ENCODE measurements around the gene SOCS3. TPM values are rescaled to one million over a fixed set of nuclear protein-coding genes. Genes with fewer than 3 reads are reported as not detected.

Gene SOCS3
- total RNA-seq, 1 donor from 2014 or later = 15.7 TPM

DNA sequence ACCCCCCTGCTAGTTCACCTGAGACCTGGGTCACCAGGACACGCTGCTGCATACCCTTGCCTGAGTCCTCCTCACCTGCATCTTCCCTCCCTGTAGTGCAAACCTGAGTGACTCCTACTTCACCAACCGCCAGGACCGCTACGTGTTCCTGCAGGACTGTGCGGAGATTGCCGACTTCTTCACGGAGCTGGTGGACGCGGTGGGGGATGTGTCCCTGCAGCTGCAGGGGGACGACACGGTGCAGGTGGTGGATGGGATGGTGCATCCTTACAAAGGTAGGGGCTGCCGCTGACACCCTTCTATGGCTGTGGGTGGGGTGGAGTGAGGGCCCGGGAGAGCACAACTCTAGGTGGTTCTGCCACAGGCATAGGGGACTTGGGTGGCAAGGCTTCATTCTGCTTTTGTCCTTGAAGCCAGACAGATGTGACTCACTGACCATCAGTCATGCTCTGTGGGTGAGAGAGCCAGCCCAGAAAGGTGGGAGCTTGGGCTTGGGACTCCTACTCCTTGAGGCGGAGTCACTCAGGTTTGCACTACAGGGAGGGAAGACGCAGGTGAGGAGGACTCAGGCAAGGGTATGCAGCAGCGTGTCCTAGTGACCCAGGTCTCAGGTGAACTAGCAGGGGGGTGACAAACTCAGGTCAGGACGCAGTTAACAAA is 40.8 kb upstream of the SOCS3 start:
- Histone ChIP-seq H3K4me3 (ENCODE audit: low read length in 3 of 3) (no peak overlapping the region), H3K27ac (ENCODE audit: low read depth, low read length) (peak overlapping the region; percentile 86), H3K9me3 (ENCODE audit: control insufficient read depth in 3 of 3, low read length in 3 of 3) (no peaks in the 10 kb centered on the region), H3K36me3 (ENCODE audit: control insufficient read depth in 3 of 3, insufficient read depth in 3 of 3, low read length in 3 of 3) (peaks cover 55 to 60% (median 60%) of the 10 kb centered on the region in 3 donors), H3K27me3 (ENCODE audit: control insufficient read depth in 3 of 3, insufficient read depth in 3 of 3, low read length in 3 of 3) (no peaks in the 10 kb centered on the region), H3K4me1 (ENCODE audit: control insufficient read depth in 3 of 3, insufficient read depth in 3 of 3, low read length in 3 of 3) (peaks cover 32 to 63% (median 55%) of the 10 kb centered on the region in 3 donors), H3K9ac (ENCODE audit: low read depth in 1 of 3, low read length in 3 of 3) (peak overlapping the region in 1 of 3 donors; percentile 8)

DNA sequence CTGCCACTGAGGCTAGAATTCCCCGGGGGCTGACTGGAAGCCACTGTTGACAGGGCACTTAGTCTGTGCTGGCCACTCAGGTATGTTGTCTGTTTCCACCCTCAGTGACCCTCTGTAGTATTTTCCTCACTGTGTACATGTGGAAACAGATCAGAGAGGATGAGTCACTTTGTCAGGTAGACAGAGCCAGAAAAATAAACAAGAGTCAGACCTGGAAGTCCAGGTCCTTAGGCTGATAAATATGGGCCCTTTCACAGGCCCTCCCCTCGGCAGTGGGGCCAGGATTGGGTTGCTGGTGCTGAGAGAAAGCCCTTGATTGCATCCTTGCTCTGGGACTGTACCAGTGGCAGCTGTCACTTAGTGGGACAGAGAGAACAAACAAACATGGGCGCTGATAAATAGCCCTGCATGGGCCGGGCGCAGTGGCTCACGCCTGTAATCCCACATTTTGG is 39.8 kb upstream of the SOCS3 start:
- H3K4me3 ChIP-seq (ENCODE audit: low read length in 3 of 3) = no peak overlapping the region
- peaks cover 51 to 58% (median 53%) of the 10 kb centered on the region in 3 donors for H3K36me3 ChIP-seq (ENCODE audit: control insufficient read depth in 3 of 3, insufficient read depth in 3 of 3, low read length in 3 of 3)
- H3K9ac ChIP-seq (ENCODE audit: low read depth in 1 of 3, low read length in 3 of 3) = no peak overlapping the region
- peak overlapping the region; percentile 13 for H3K27ac ChIP-seq (ENCODE audit: low read depth, low read length)
- no peaks in the 10 kb centered on the region for H3K27me3 ChIP-seq (ENCODE audit: control insufficient read depth in 3 of 3, insufficient read depth in 3 of 3, low read length in 3 of 3)
- no peaks in the 10 kb centered on the region for H3K9me3 ChIP-seq (ENCODE audit: control insufficient read depth in 3 of 3, low read length in 3 of 3)
- peaks cover 35 to 63% (median 54%) of the 10 kb centered on the region in 3 donors for H3K4me1 ChIP-seq (ENCODE audit: control insufficient read depth in 3 of 3, insufficient read depth in 3 of 3, low read length in 3 of 3)

DNA sequence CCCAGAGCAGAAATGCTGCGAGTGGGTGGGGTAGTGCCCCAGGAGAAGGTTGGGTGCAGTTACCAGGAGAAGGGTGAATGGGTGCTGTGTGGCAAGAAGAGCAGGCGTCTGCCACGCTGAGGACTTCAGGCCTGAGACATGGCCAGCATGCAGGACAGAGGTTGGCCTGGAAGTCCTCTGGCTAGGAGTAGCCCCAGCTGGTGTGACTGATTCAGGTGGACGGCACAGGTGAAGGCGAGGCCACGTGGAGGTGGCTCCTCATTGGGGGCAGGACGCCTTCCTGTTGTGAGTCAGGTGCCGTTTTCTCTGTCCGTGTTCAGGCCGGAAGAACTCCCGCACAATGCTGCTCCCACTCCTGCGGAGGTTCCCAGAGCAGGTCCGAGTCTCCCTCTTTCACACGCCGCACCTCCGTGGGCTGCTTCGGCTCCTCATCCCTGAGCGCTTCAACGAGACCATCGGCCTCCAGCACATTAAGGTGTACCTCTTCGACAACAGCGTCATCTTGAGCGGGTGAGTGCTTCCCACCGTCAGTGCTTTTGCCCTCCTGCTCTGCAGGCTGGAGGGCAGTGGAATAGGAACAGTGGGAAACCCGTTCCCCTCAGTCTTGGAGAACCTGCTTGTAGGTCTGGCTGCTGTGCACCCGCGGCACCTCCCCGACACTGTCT is 39.3 kb upstream of the SOCS3 start:
- Histone ChIP-seq H3K4me1 (ENCODE audit: control insufficient read depth in 3 of 3, insufficient read depth in 3 of 3, low read length in 3 of 3) (peaks cover 35 to 61% (median 55%) of the 10 kb centered on the region in 3 donors), H3K9ac (ENCODE audit: low read depth in 1 of 3, low read length in 3 of 3) (peak overlapping the region in 1 of 3 donors; percentile 66), H3K9me3 (ENCODE audit: control insufficient read depth in 3 of 3, low read length in 3 of 3) (no peaks in the 10 kb centered on the region), H3K4me3 (ENCODE audit: low read length in 3 of 3) (no peak overlapping the region), H3K27me3 (ENCODE audit: control insufficient read depth in 3 of 3, insufficient read depth in 3 of 3, low read length in 3 of 3) (no peaks in the 10 kb centered on the region), H3K36me3 (ENCODE audit: control insufficient read depth in 3 of 3, insufficient read depth in 3 of 3, low read length in 3 of 3) (peaks cover 48 to 58% (median 50%) of the 10 kb centered on the region in 3 donors), H3K27ac (ENCODE audit: low read depth, low read length) (peak overlapping the region; percentile 13)

- Histone ChIP-seq H3K9me3 (ENCODE audit: control insufficient read depth in 3 of 3, low read length in 3 of 3) (no peaks in the 10 kb centered on the region), H3K9ac (ENCODE audit: low read depth in 1 of 3, low read length in 3 of 3) (peak overlapping the region; percentile 13 to 66 (median 55)), H3K27me3 (ENCODE audit: control insufficient read depth in 3 of 3, insufficient read depth in 3 of 3, low read length in 3 of 3) (no peaks in the 10 kb centered on the region), H3K27ac (ENCODE audit: low read depth, low read length) (peak overlapping the region; percentile 89), H3K4me3 (ENCODE audit: low read length in 3 of 3) (no peak overlapping the region), H3K36me3 (ENCODE audit: control insufficient read depth in 3 of 3, insufficient read depth in 3 of 3, low read length in 3 of 3) (peaks cover 42 to 53% (median 44%) of the 10 kb centered on the region in 3 donors), H3K4me1 (ENCODE audit: control insufficient read depth in 3 of 3, insufficient read depth in 3 of 3, low read length in 3 of 3) (peaks cover 35 to 61% (median 53%) of the 10 kb centered on the region in 3 donors)
Measured at GRCh38 chr17:78398390-78398789, 38.5 kb upstream of the SOCS3 start.

DNA sequence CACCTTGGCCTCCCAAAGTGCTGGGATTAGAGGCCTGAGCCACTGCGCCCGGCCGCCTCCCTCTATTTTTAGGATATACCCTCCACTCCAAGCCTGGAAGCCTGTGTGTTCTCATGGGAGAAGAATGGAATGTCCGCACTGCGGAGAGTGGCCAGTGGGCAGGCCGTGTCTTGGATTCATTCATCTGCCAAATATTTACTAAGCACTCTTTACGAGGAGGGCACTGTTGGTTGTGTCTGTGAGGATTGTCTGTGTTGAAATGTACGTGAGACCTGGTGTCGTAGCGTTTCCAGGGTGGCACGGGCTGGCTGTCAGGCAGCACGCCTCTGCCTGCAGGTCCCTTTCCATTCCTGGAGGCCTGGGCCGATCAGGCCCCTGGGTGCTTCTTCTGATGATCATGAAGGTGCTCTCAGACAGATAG is 37.8 kb upstream of the SOCS3 start:
- Histone ChIP-seq H3K9ac (ENCODE audit: low read depth in 1 of 3, low read length in 3 of 3) (peak overlapping the region in 2 of 3 donors; percentile 55 to 66), H3K27ac (ENCODE audit: low read depth, low read length) (peak overlapping the region; percentile 89), H3K4me3 (ENCODE audit: low read length in 3 of 3) (peak overlapping the region in 1 of 3 donors; percentile 29), H3K27me3 (ENCODE audit: control insufficient read depth in 3 of 3, insufficient read depth in 3 of 3, low read length in 3 of 3) (no peaks in the 10 kb centered on the region), H3K36me3 (ENCODE audit: control insufficient read depth in 3 of 3, insufficient read depth in 3 of 3, low read length in 3 of 3) (peaks cover 38 to 55% (median 41%) of the 10 kb centered on the region in 3 donors), H3K9me3 (ENCODE audit: control insufficient read depth in 3 of 3, low read length in 3 of 3) (no peaks in the 10 kb centered on the region), H3K4me1 (ENCODE audit: control insufficient read depth in 3 of 3, insufficient read depth in 3 of 3, low read length in 3 of 3) (peaks cover 35 to 61% (median 53%) of the 10 kb centered on the region in 3 donors)

DNA sequence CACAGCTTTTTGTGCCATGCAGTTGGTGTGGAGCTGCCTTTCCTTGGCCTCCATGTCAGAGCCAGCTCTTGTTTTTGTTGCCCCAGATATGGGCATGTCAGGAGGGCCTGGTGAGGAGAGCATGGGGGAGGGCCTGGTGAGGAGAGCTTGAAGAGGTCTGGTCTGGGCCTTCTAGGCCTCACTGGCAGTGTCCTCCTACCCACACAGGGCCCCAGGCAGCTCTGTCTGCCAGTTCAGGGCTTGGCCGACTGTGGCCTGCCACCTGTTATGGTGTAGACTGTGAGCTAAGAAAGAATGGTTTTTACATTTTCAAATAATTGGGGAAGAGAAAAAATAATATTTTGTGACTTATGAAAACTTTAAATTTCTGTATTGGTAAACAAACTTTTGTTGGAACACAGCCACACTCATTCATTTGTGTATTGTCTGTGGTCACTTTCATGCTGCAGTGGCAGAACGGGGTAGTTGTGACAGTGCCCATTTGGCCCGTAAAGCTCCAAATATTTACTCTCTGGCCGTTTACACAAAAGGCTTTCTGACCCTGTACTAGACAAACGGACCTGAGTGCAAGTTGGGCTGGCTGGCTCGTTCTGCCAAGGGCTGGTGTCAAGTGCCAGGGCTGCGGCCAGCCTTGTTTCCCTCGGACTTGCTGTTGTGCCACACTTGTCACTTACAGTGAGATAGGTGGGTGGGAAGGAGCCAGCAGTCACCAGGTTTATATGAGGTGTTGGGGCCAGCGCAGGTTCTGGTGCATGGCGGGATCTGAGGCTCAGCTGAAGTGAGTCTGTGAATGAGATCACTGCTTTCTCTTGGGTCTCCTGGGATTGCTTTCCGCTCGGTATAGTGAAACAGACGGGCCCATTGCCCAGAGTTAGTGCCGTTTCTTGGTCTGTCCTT is 36.8 kb upstream of the SOCS3 start:
- peaks cover 39 to 62% (median 53%) of the 10 kb centered on the region in 3 donors for H3K4me1 ChIP-seq (ENCODE audit: control insufficient read depth in 3 of 3, insufficient read depth in 3 of 3, low read length in 3 of 3)
- peaks cover 33 to 51% (median 36%) of the 10 kb centered on the region in 3 donors for H3K36me3 ChIP-seq (ENCODE audit: control insufficient read depth in 3 of 3, insufficient read depth in 3 of 3, low read length in 3 of 3)
- H3K27ac ChIP-seq (ENCODE audit: low read depth, low read length) = peak overlapping the region; percentile 89
- H3K27me3 ChIP-seq (ENCODE audit: control insufficient read depth in 3 of 3, insufficient read depth in 3 of 3, low read length in 3 of 3) = no peaks in the 10 kb centered on the region
- peak overlapping the region; percentile 51 to 72 (median 62) for H3K9ac ChIP-seq (ENCODE audit: low read depth in 1 of 3, low read length in 3 of 3)
- H3K9me3 ChIP-seq (ENCODE audit: control insufficient read depth in 3 of 3, low read length in 3 of 3) = no peaks in the 10 kb centered on the region
- peak overlapping the region in 2 of 3 donors; percentile 15 to 29 for H3K4me3 ChIP-seq (ENCODE audit: low read length in 3 of 3)

- Histone ChIP-seq H3K4me3 (ENCODE audit: low read length in 3 of 3) (no peak overlapping the region), H3K9me3 (ENCODE audit: control insufficient read depth in 3 of 3, low read length in 3 of 3) (no peaks in the 10 kb centered on the region), H3K9ac (ENCODE audit: low read depth in 1 of 3, low read length in 3 of 3) (peak overlapping the region in 1 of 3 donors; percentile 3), H3K27ac (ENCODE audit: low read depth, low read length) (no peak overlapping the region), H3K4me1 (ENCODE audit: control insufficient read depth in 3 of 3, insufficient read depth in 3 of 3, low read length in 3 of 3) (peaks cover 41 to 61% (median 47%) of the 10 kb centered on the region in 3 donors), H3K36me3 (ENCODE audit: control insufficient read depth in 3 of 3, insufficient read depth in 3 of 3, low read length in 3 of 3) (peaks cover 18 to 36% (median 23%) of the 10 kb centered on the region in 3 donors), H3K27me3 (ENCODE audit: control insufficient read depth in 3 of 3, insufficient read depth in 3 of 3, low read length in 3 of 3) (no peaks in the 10 kb centered on the region)
Measured at GRCh38 chr17:78395155-78395554, 35.3 kb upstream of the SOCS3 start.

DNA sequence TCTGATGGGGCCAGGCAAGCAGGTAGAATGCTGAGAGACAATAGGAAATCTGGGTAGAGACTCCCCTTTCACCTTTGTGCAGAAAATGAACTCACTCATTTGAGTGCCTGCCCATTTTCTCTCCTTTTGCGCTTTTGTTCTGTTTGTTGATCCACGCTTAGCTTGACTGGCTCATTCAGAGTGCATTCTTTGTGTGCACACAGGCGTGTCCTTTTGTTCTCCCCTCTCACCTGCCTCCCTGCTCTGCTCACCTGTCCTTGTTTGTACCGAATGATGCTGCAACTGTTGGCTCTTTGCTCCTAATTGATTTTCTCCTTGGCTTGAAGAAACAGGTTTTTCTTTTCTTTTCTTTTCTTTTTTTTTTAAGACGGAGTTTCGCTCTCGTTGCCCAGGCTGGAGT is 34.3 kb upstream of the SOCS3 start:
- Histone ChIP-seq H3K9ac (ENCODE audit: low read depth in 1 of 3, low read length in 3 of 3) (no peak overlapping the region), H3K4me1 (ENCODE audit: control insufficient read depth in 3 of 3, insufficient read depth in 3 of 3, low read length in 3 of 3) (peaks cover 45 to 57% (median 45%) of the 10 kb centered on the region in 3 donors), H3K4me3 (ENCODE audit: low read length in 3 of 3) (no peak overlapping the region), H3K9me3 (ENCODE audit: control insufficient read depth in 3 of 3, low read length in 3 of 3) (no peaks in the 10 kb centered on the region), H3K27ac (ENCODE audit: low read depth, low read length) (no peak overlapping the region), H3K36me3 (ENCODE audit: control insufficient read depth in 3 of 3, insufficient read depth in 3 of 3, low read length in 3 of 3) (peaks cover 10 to 26% (median 15%) of the 10 kb centered on the region in 3 donors), H3K27me3 (ENCODE audit: control insufficient read depth in 3 of 3, insufficient read depth in 3 of 3, low read length in 3 of 3) (no peaks in the 10 kb centered on the region)

DNA sequence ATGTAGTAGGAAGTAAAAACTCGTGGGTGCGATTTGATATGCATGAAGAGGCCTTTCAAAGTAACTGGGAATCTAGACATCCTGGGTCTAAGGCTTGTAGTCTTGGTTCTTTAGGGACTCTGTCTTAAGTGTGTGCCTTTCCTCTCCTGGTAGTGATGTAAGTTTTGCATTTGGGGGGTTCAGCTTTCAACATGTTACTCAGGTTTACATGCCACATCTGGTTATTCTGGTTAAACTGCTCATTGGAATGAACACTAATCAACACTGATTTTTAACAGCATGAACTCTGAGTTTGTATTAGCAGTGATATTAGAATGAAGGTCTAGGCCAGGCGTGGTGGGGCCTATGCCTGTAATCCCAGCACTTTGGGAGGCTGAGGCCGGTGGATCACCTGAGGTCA is 33.7 kb upstream of the SOCS3 start:
- H3K27ac ChIP-seq (ENCODE audit: low read depth, low read length) = no peak overlapping the region
- H3K4me3 ChIP-seq (ENCODE audit: low read length in 3 of 3) = no peak overlapping the region
- H3K9ac ChIP-seq (ENCODE audit: low read depth in 1 of 3, low read length in 3 of 3) = no peak overlapping the region
- H3K4me1 ChIP-seq (ENCODE audit: control insufficient read depth in 3 of 3, insufficient read depth in 3 of 3, low read length in 3 of 3) = peaks cover 40 to 57% (median 41%) of the 10 kb centered on the region in 3 donors
- no peaks in the 10 kb centered on the region for H3K9me3 ChIP-seq (ENCODE audit: control insufficient read depth in 3 of 3, low read length in 3 of 3)
- peaks cover 4 to 20% (median 8%) of the 10 kb centered on the region in 3 donors for H3K36me3 ChIP-seq (ENCODE audit: control insufficient read depth in 3 of 3, insufficient read depth in 3 of 3, low read length in 3 of 3)
- no peaks in the 10 kb centered on the region for H3K27me3 ChIP-seq (ENCODE audit: control insufficient read depth in 3 of 3, insufficient read depth in 3 of 3, low read length in 3 of 3)
